CD4-positive, alpha-beta T cell treated with Interleukin-2 at 100 ng/mL for 4 hours (primary cell): Measurements from ENCODE around the gene SEL1L3.
A peak's percentile ranks its signal among the peaks of the same experiment; 100 is the strongest.
"Not testable (repeated sequence)": the region's sequence is repeated elsewhere in the genome, so short reads cannot be mapped to it uniquely, and the experiment has no call there.

Source experiments
- DNase-seq: peaks from one replicate; pipeline ENCODE4 v3.0.0-alpha.2; 2020; ENCODE audit warnings: low spot score

Gene SEL1L3

DNA sequence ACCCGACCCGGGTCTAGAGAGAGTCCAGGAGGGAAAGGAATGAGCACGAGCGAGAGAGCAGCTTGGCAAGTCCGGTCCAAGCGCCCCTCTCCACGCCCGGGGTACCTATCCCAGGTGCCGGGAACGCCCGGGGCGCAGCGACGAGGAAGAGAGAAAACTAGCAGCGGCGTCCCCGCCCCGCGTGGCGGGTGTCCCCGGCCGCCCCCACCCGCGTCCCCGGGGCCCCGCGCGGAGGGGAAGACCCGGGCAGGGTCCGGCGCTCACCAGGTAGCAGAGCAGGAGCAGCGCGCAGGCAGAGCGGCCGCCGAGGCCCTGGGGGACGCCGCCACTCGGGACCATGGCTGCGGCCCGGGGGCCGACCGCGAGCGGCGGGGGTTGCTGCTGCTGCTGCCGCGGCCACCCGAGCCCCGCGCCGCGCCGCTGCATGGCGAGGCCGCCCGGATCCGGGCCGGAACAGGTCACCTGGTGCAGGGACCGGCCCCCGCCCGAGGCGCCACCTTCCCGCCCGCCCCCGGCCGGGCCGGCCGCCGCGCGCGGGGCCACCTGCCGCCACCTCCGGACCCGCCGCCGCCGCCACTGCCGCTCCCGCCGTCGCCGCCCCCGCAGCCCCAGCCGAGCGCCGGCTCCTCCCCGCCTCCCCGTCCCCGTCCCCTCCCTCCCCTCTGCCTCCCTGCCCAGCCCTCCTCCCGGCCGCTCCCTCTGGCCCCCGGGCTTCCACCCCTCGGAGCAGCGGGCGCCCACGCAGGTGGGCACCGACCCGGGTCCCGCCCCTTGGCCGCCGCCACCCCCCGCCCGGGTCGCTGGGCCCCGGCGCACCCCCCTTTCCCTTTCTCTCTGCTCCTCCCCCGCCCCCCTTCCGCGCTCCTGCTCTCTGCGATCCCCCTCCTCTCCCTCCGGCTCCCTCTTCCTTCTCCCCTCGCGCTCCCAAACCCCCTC lies at the start of gene SEL1L3:
SEL1L3 (minus strand) TSS at position 578 of the 936 bp plus-strand sequence; CDS start at position 426, 152 bp downstream.
- peak; percentile 32 for DNase-seq

DNA sequence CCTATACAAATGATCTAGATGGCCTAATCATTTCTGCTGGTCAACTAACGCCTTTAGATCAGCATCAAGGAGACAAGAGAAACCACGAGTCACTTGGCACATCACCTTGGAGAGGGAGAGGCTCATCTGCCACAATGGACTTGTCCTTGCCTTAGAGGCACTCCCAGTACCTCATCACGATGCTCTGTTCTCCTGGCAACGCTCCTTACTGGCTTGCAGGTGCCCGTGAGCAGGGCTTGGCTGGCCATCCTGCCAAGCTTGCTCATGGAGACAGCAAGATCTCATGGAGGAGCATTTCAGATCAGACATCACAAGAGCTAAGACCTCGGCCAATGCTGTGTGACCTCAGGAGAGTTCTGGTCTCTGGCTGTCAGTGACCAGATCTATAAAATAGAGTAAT lies 48.6 kb upstream of the SEL1L3 start:
- DNase-seq = no peak

DNA sequence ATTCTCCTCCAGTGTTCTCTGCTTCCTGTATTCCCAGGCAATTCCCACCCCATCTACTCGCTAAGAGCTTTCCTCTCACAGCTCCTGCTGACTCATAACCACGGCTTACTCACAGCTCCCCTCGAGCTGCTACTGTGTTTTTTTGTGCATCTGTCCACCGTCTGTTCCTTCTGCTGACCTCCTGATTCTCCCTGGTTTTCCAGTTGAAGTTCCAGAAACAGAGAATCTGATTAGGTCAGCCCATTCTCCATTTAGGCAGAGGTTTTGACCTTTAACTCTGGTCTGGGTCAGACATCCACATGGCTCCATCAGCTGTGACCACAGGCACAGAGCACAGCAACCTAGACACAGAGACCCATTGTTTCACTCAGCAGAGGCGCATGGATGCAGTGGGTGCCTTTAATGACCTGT lies 45.7 kb upstream of the SEL1L3 start:
- no peak for DNase-seq

DNA sequence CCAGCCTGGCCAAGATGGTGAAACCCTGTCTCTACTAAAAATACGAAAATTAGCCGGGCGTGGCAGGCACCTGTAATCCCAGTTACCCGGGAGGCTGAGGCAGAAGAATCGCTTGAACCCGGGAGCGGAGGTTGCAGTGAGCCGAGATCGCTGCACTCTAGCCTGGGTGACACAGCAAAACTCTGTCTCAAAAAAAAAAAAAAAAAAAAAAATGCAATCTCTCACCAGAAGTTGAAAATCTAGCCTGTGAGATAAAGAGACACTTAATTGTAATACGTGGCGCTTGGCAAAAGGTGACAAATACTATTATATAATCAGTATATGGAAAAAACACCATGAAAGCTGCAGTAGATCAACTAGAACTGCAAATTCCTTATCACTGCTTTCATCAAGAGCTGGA lies 43.3 kb upstream of the SEL1L3 start:
- not testable (repeated sequence) for DNase-seq

DNA sequence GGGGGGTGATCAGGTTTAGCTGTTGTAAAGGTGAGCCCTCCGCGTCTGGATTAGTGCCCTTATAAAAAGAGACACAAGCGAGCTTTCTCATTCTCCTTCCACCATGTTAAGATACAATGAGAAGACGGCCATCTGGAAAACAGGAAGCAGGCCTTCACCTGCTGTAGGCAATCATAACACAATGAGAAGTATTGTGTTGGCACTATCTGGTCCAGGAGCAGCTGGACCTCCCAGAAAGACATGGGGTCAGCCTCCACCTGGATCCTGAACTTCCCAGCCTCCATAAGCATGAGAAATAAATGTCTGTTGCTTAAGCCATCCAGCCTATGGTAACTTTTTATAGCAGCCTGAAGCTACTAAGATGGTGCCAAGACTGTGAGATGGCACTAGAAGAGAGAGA lies 42.6 kb upstream of the SEL1L3 start:
- no peak for DNase-seq

DNA sequence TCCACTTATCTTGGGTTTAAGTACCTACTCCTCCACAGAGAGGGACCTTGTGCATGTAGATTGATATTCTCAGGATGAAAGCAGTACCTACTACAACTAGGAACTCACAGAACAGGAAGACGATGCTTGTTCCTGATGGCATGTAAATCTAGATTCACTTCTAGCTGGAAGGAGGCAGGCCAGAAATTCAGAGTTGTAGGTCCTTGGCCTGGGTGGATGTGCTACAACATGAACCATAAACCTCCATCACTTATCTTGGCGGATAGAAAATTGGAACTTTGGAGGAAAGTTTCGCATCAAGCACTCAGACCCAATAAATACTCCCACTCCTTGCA lies 41.9 kb upstream of the SEL1L3 start:
- DNase-seq = no peak

DNA sequence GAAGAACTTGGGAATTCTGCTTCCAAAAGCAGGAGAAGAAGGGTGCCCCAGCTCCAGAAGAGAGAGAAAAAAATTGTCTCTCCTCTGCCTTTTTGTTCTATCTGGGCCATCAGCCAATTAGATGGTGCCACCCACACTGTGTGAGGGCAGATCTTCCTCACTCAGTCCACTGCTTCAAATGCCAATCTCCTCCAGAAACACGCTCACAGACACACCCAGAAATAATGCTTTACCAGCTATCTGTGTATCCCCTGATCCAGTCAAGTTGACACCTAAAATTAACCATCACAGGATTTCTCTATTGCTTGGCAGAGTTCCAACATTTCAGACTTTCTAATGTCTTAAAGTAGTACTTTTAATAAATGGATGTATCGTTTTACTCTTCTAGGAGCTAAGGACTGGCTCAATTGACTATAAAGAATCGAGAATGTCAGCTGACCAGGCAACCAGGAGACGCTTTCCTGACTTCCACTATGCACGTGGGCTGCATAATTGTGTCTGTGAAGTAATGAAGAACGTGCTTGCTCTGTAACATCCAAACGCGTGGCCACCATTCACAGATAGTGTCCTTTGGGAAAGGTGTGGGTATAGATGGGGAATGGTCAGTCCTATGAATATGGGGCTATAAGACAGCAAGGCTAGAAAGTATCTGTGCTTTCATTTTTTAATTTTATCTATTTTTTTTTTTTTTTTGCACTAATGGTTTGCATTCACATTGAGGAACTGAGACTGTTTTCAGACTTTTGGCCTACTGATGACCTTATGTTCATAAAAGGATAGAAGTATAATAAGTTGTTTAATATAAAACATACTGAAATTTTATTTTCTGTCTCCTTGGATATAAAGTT lies 41.3 kb upstream of the SEL1L3 start:
- DNase-seq = no peak

DNA sequence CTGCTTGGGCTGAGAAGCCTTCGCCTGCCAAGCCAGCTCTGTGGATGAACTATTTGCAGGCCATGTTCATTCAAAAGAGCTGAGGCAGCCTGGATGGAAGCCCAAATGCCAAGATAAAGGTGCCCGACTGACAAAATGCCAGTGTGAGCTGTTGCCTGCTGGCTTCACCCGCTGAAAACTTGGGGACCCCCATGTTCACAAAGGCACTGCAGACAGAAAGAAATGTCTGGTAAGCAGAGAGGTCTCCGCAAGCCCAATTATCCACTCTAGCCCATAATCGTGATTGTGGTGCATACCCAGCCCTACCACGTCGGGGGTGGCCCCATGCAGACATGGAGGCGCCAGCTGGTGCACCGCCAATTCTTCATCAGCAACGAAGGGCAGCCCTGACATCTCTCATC lies 38.2 kb upstream of the SEL1L3 start:
- DNase-seq = no peak

DNA sequence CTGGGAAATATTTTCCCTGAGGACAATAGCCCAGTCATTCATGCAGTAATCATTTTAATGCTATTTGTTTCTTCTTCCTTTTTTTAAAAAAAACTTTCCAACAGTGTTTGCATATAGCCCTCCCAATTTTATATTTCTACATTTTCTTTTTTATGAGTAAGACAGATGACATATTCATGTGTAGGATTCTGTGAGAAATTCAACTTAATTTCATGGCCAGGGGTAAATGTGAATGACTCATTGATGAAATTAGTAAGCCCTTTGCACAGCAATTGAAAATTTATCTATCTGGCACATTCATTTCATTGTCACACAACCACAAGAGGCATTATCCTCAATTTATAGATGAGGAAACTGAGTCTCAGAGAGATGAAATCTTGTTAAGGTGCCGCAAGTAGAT lies 37.5 kb upstream of the SEL1L3 start:
- DNase-seq = no peak

DNA sequence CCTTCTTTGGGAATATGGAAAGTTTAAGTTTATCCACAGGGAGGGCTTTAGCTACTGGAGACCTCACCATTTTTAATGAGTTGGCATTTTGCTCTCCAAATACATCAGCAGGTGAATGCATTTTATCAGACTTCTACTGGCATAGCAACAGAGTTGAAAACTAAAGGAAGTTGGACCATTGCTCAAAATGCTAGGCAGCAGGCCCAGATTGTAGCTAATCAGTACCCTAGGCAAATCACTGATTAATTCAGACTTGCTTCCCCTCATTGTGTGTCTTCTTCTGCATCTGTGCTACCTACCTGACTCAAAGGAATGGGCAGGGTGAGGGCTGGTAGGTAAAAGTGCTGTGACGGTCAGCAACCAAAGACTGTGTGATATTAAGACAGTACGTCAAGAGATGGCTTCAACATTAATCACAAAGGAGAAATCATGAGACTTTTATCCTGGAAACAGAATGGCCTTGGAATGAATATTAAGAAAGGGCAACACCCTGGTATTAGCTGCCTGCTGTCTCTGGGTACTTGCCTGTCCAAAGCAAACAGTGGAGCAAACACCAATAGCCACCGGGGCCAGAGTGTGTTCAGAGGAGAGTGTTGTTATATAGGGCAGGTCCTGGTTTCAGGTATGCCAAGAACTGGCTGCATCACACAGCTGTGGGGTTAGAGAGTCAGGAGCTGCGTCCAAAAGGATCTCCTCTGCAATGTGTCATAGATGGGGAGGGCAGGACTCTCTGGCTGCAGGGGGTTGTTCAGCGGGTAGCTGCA lies 34.2 kb upstream of the SEL1L3 start:
- no peak for DNase-seq

DNA sequence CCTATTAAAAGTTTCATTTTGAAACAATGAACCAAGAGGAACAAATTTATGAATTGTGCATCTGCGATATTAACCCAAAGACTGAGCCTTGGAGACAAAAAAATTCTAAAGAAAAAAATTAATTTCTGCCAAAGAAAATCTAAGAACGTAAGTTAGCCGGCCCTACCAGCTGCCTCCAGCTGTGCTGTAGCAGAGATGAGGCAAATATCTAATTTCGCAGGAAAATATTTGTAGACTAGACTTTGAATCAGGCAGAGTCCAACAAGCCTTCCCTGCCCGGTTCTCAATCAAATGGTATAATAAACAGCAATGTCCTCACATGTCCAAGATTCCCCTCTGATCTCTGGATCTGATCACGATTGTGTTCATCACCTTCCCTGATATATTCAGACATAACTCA lies 30.0 kb upstream of the SEL1L3 start:
- DNase-seq = no peak

DNA sequence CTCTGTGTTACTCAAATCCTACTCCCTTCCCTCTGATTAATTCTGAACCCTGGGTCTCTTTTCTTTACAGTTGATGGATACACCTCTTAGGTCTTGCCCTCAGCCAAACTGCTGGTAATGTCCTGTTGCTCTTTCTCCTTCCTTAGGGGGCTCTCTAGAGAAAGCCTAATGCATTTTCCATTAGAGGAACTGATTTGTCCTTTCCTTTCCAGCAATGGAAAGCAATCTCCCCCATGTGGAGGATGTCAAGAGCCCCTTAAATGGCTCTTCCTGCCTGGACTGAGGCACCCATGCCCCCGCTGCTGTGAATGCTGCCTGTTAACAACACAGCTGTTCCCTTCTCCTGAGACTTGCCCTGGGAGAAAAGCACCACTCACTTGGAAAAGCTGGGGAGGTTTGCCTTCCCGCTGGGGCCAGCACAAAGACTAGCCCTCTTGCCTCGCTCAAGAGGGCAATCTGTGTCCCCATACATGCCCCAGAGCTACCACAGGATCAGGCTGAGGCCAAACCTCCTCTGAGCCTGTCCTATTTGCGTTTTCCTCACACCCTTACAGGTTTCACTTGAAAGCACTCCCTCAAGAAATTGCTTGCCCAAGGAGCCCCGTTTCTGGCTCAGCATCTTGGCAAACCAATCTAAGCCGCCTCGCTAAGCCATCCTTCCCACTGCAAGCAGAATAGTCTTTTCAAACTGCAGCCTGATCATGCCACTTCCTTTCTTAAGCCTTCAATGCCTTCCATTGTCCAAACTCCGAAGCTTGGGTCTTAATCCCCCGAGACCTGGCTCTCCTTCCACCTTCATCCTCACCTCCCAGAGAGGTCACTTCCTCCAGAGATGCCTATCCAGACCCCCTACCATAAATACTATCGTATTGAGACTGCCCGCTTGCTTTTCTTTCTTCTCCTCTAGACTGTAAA lies 28.0 kb upstream of the SEL1L3 start:
- no peak for DNase-seq

DNA sequence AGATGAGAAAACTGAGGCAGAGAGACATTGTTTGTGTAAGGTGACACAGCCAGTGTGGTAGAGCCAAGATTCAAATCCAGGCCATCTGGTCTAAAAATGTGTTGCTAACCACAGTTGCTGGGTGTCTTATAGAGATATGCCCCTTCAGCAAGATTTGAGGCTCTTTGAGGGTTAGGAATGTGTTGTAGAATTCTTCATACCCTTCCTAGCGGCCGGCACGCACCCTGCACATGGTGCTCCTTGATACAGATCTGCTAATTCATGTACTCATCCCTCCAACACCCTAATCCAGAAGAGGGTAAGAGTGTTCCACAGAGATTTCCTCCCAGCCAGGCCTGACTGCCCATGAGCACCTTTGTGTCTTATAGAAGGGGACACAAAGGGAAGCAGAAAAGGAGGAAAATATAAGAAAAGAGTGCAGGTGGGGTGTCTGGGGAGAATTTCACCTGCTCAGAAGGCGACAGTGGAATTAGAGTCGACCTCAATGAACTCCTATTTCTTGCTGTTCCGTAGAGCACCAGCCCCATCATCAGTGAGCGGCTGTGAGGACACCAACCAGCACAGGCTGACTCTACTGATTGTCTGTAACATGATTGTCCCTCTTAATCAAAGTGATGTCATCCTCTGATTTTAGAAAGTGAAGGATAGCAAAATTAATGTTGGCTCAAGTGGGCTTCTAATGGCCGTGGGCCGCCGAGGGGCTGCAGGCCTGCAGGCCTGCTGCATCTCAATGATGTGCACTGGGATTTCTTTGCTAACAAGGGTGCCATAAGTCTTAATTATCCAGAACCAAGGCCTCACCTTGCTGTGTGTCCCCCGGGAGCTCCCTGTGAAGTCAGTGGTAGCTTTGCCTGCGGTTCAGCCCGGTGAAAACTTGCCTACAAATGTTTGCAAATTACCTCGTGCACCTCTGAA lies 27.1 kb upstream of the SEL1L3 start:
- DNase-seq = no peak

DNA sequence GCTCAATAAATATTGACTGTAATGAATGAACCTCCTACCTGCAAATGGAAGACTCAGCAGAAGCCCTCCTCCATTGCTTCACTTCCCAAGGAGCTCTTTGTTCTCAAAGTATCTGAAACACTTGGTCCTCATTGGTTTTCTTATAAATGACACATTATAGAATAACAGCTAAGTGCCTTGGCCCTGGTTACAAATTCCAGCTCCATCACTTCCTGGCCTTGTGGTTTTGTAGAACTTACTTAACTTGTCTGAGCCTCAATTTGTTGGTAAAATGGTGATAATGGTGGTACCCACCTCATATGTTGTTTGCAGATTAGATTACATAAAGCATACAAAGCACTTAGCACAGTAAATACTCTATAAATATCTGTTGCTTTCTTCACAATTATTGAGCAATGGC lies 26.0 kb upstream of the SEL1L3 start:
- DNase-seq = no peak

DNA sequence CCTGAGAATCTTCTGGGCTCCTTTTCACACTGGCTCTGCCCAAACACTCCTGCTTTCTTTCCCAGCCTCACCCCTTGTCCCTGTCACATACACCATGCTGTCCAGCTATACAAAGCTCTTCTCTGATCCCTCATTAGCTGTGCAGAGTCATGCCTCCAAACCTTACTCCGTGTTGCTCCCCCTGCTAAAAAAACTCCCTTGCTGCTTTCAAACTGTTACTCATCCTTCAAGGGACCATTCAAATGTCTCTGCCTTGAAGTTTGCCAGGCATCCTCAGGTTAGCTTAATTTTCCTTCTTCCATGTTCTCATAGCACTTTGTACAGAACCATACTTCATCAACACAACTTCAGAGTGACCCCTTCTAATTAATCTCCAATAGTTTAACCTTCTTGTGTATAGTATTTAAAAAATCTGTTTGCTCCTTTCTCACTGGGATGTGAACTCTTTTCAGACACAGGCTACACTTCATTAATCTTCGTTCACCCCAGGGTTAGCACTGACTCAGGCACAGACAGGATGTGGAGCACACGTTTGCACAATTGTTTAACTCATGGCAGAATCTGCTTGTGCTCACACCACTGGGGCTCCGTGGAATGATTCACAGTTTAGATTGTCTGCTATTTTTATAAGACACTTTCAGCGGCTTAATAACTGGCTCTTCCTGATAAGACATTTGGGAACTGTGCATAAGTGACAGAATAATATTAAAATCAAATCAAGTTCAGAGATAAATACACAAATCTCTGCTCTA lies 21.4 kb upstream of the SEL1L3 start:
- DNase-seq = no peak

DNA sequence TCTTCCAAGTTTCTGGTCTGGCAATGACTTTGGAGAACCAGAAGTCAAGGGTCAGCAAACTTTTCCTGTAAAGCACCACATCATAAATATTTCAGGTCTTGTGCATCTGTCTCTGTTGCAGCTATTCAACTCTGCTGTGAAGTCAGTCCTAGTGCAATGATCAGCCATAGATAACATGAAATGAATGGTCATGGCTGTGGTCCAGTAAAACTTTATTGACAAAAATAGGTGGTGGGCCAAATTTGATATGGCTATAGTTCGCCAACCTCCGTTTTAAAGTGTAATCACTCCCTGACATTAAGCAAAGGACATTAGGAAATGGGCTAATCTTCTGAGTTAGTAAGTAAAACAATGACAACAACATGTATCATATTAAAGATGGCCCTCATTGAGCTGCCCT lies 20.8 kb upstream of the SEL1L3 start:
- DNase-seq = no peak

DNA sequence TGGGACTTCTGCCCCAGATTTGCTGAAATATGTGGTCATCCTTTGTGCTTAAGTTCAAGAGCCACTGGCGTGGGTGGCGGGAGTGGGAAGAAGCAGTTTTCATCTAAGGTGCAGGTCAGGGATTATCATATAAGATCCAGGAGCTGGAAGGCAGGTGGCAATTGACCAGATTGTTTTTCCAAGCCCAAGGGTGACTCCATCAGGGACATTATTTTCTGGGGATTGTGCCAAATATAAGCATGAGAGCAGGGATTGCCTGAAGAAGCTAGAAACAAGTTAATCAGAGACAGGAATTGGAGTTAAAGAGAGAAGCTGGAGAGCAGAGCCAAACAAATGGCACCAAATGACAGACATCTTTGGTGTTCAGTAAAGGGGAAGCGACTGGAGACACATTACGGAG lies 19.4 kb upstream of the SEL1L3 start:
- DNase-seq = no peak

DNA sequence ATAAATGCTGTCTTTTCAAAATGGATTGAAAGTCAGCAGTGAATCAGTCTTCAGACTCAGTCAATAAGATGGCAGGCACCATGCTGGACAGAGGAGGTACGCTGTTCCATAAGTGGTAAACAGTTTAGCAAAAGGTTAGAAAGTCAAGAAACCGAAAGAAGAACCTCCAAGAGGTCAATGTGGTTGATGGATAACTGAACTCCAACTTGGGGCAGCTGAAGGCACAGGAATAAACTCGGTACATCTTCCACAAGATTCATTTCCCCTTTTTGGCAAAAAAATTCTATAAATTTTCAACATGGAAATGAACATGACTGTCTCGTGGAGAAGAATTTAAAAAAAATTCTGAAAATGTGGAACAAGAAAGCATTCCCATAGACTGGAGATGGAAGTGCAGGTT lies 18.4 kb upstream of the SEL1L3 start:
- no peak for DNase-seq

DNA sequence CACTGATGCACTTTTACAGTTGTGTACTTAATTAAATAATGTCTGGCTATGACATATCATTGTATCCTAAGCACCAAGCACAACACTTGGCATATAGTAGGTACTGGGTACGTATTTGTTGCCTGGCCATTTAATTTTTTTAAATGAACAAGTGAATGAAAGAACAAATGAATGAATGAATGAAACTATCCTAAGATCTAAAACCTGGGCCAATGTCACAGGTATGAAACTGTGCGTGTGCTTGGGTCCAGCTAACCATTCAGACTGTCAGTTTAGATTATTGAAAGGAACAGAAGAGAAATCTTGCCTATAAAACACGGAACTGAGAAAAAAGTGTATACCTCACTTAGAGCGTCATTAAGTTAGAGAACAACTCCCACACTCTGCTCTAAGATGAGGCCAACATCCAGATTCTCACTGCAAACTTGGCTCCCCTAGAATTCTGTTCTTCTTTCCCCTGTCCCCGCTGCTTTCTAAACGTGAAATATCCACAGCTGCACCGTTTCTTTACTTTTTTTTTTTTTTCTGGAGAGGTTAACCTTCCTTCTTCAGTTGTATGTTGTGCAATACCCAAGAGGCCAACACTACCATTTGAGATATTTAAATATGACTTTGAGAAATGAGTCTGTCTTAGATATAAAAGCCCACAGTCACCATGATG lies 17.3 kb upstream of the SEL1L3 start:
- DNase-seq = no peak
